DND-41 (cell line): ENCODE data around the gene CNOT6L.

Experiments
- EZH2 ChIP-seq: IDR thresholded peaks from 3 replicates; pipeline ENCODE4 v1.6.1; 2012; ENCODE audit warnings: borderline replicate concordance, low read depth, mild to moderate bottlenecking, moderate library complexity, low read length, inconsistent platforms; ENCODE audit not compliant: severe bottlenecking
- TF ChIP-seq, protein P1 (sequence below): IDR thresholded peaks from 2 replicates; pipeline ENCODE4 v1.5.1; 2012; ENCODE audit warnings: borderline replicate concordance, low read length, moderate library complexity, mild to moderate bottlenecking; ENCODE audit not compliant: poor library complexity, severe bottlenecking; ENCODE audit errors: extremely low read depth

DNA sequence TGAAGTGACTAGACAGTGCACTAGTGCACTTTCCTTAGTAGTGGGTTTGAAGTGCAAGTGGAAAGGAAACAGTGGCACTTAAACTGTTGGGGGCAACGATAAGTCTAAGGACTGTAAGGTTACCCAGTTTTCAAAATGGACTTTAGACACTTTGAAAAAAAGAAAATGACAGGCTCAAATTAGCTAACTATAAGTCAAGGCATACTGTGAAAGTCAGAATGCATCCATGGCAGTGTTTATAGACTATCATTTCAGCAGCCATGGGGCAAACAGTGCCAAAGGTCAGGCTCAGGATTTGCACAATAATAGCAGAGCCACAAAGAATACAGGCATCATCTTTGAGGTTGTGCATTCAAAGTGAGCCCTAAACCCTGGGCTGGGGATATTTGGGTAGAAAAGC lies 109.1 kb downstream of the CNOT6L start:
- TF ChIP-seq, protein P1, sequence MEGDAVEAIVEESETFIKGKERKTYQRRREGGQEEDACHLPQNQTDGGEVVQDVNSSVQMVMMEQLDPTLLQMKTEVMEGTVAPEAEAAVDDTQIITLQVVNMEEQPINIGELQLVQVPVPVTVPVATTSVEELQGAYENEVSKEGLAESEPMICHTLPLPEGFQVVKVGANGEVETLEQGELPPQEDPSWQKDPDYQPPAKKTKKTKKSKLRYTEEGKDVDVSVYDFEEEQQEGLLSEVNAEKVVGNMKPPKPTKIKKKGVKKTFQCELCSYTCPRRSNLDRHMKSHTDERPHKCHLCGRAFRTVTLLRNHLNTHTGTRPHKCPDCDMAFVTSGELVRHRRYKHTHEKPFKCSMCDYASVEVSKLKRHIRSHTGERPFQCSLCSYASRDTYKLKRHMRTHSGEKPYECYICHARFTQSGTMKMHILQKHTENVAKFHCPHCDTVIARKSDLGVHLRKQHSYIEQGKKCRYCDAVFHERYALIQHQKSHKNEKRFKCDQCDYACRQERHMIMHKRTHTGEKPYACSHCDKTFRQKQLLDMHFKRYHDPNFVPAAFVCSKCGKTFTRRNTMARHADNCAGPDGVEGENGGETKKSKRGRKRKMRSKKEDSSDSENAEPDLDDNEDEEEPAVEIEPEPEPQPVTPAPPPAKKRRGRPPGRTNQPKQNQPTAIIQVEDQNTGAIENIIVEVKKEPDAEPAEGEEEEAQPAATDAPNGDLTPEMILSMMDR: no peak
- TF ChIP-seq EZH2: no peak
